Spinal cord (tissue), 10 donors: ENCODE results near the gene ZCCHC4. TPM values are rescaled to one million over a fixed set of nuclear protein-coding genes. Genes with fewer than 3 reads are reported as not detected.
A peak's percentile ranks its signal among the peaks of the same experiment; 100 is the strongest.

Experiments used
- DNase-seq, 6 donors: peaks; one replicate each; pipeline versions ENCODE4 v3.0.0 to v3.0.0-alpha.2; 2013 to 2015; ENCODE audit warnings: low spot score in 6 of 6, low read depth in 4 of 6
- H3K27ac ChIP-seq: one replicate; pipeline ENCODE4 v1.5.1; 2013; ENCODE audit warnings: low read depth, low read length, control low read depth
- H3K27me3 ChIP-seq: one replicate; pipeline ENCODE4 v1.6.1; 2013; ENCODE audit warnings: low read length; ENCODE audit not compliant: control insufficient read depth, insufficient read depth
- H3K36me3 ChIP-seq: one replicate; pipeline ENCODE4 v1.6.1; 2013; ENCODE audit warnings: low read length; ENCODE audit not compliant: control insufficient read depth, insufficient read depth
- H3K4me1 ChIP-seq: one replicate; pipeline ENCODE4 v1.6.1; 2013; ENCODE audit warnings: low read length; ENCODE audit not compliant: control insufficient read depth, insufficient read depth
- H3K4me3 ChIP-seq: one replicate; pipeline ENCODE4 v1.5.1; 2013; ENCODE audit warnings: low read depth, low read length, control low read depth
- H3K9me3 ChIP-seq: one replicate; pipeline ENCODE4 v1.6.1; 2013; ENCODE audit warnings: low read length; ENCODE audit not compliant: control insufficient read depth, insufficient read depth
- WGBS: methylation state at CpG from one replicate; pipeline ENCODE4 v1.1.5; 2013; ENCODE audit warnings: missing lambda C conversion rate; ENCODE audit not compliant: insufficient coverage; 5-methylcytosine and 5-hydroxymethylcytosine counted together
- polyA plus RNA-seq, 2 donors: library from polyadenylated mRNA; unstranded; fragments of 120-200 nt; gene quantifications; one replicate each; pipeline ENCODE4 v1.2.1, GENCODE V29; 2013; ENCODE audit not compliant: insufficient read length in 2 of 2
- total RNA-seq, 2 donors: library from RNA; depleted of rRNA in 1 of 2; stranded (reverse); fragments of 120-200 nt in 1 of 2; fragments of >200 nt in 1 of 2; gene quantifications; one replicate each; pipeline versions ENCODE4 v1.2.3 to v1.2.4, GENCODE V29; 2013 to 2014
- donor health status: healthy.

Gene ZCCHC4
- total and polyA plus RNA-seq, 4 donors = 9.2 to 17.9 (median 11.8) TPM

DNA sequence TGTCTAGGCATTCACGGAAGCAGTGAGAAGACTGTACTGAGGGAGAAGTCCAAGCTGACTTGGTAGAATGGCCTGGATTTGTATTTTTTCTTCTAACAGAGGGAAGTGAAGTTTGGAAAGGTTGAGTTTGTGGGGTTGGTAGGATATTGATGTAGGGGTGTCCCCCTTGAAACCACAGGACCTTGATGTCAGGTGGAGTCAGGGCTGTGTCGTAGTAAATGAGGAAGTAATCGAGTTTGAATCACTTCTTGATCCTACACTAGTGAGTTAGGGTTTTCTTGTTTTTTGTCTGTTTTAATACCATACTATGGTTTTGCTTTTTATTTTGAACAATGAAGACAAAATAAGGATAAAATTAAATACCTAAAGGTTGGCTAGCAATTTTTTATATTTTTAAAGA, 34.3 kb downstream of the ZCCHC4 start:
- no peak for DNase-seq
- WGBS = 94% methylated on average over 2 of the region's 3 CpGs
- H3K9me3 ChIP-seq = no peaks in the 10 kb centered on the region
- H3K4me3 ChIP-seq = no peak overlapping the region
- no peaks in the 10 kb centered on the region for H3K27me3 ChIP-seq
- H3K36me3 ChIP-seq = no peaks in the 10 kb centered on the region
- no peaks in the 10 kb centered on the region for H3K4me1 ChIP-seq
- H3K27ac ChIP-seq = no peak overlapping the region

DNA sequence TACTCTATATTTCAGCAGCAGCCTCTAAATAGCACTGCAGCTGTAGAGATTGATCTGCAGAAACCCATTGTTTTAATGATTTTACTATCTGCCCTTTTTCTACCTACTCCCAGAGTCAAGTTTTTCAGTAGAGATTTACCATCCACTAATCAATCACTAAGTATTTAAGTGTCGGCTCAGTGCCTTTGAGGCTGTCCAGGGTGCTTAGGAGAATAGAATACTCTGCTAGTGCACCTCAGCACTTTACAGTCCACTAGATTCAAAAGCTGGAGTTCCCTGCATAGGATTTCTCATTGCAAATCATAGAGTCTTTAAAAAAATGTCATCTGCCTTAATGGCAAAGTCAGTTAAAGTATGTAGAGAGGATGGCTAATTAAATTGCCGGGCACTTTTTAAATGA, 34.9 kb downstream of the ZCCHC4 start:
- no peaks in the 10 kb centered on the region for H3K4me1 ChIP-seq
- no peak overlapping the region for H3K27ac ChIP-seq
- no CpG with 5 or more reads among the region's 2 CpGs for WGBS
- no peak overlapping the region for H3K4me3 ChIP-seq
- H3K27me3 ChIP-seq = no peaks in the 10 kb centered on the region
- no peaks in the 10 kb centered on the region for H3K9me3 ChIP-seq
- peak in 1 of 6 donors; percentile 21 for DNase-seq
- no peaks in the 10 kb centered on the region for H3K36me3 ChIP-seq

- WGBS = no CpG with 5 or more reads among the region's 2 CpGs
- Histone ChIP-seq H3K4me3 (no peak overlapping the region), H3K4me1 (no peaks in the 10 kb centered on the region), H3K27me3 (no peaks in the 10 kb centered on the region), H3K9me3 (no peaks in the 10 kb centered on the region), H3K36me3 (no peaks in the 10 kb centered on the region), H3K27ac (no peak overlapping the region)
- no peak for DNase-seq
Observed at GRCh38 chr4:25347971-25348370, 35.4 kb downstream of the ZCCHC4 start.

DNA sequence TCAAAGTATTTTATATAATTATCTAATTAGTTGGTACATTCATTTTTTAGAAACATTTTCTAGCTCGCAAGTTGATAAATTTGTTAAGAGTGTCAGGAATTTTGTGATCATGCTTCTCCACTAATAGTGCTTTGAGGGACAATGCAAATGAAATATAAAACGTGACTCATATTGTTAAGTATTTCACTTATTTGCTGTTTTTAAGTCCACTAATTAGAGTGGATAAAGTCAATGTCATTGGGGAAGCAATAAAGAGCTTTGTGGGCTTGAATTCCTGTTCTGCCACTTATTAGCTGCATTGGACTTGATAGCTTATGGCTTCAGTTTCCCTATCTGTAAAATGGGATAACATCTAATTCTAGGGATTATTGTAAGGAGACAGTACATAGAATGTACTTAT, 38.0 kb downstream of the ZCCHC4 start:
- no CpG with 5 or more reads among the region's 2 CpGs for WGBS
- Histone ChIP-seq H3K4me1 (no peaks in the 10 kb centered on the region), H3K4me3 (no peak overlapping the region), H3K9me3 (no peaks in the 10 kb centered on the region), H3K27me3 (no peaks in the 10 kb centered on the region), H3K36me3 (no peaks in the 10 kb centered on the region), H3K27ac (no peak overlapping the region)
- no peak for DNase-seq

GRCh38 chr4:25351777-25352416, 39.3 kb downstream of the ZCCHC4 start:
- no peaks in the 10 kb centered on the region for H3K27me3 ChIP-seq
- H3K9me3 ChIP-seq = no peaks in the 10 kb centered on the region
- H3K27ac ChIP-seq = no peak overlapping the region
- no peaks in the 10 kb centered on the region for H3K36me3 ChIP-seq
- no peak overlapping the region for H3K4me3 ChIP-seq
- H3K4me1 ChIP-seq = no peaks in the 10 kb centered on the region
- no peak for DNase-seq
- WGBS = no CpG with 5 or more reads among the region's 4 CpGs

DNA sequence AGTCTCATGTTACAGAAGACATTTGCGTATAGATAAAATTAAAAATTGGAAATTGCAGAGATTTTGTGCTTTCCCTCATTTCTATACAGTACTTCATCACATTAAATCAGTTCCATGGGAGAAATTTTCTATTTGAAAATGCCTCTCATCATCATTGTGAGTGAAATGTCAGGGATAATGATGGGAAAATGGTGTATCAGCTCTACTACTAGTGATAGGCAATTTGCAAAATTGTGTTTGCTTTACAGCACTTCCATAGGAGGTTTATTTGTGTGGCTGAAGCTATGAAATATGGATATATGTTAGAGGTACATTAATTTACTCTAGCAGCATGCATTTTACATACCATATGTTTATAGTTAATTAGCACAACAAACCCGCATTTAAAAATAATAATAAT, 43.5 kb downstream of the ZCCHC4 start:
- DNase-seq = no peak
- no peaks in the 10 kb centered on the region for H3K27me3 ChIP-seq
- no peaks in the 10 kb centered on the region for H3K36me3 ChIP-seq
- 100% methylated on average over 1 of the region's 2 CpGs for WGBS
- H3K27ac ChIP-seq = no peak overlapping the region
- no peak overlapping the region for H3K4me3 ChIP-seq
- no peaks in the 10 kb centered on the region for H3K9me3 ChIP-seq
- H3K4me1 ChIP-seq = no peaks in the 10 kb centered on the region

GRCh38 chr4:25358515-25359275, 46.1 kb downstream of the ZCCHC4 start:
- H3K4me3 ChIP-seq = no peak overlapping the region
- no peak overlapping the region for H3K27ac ChIP-seq
- 96% methylated on average over 14 of the region's 14 CpGs for WGBS
- H3K4me1 ChIP-seq = no peaks in the 10 kb centered on the region
- H3K36me3 ChIP-seq = no peaks in the 10 kb centered on the region
- H3K27me3 ChIP-seq = no peaks in the 10 kb centered on the region
- no peak for DNase-seq
- H3K9me3 ChIP-seq = no peaks in the 10 kb centered on the region

DNA sequence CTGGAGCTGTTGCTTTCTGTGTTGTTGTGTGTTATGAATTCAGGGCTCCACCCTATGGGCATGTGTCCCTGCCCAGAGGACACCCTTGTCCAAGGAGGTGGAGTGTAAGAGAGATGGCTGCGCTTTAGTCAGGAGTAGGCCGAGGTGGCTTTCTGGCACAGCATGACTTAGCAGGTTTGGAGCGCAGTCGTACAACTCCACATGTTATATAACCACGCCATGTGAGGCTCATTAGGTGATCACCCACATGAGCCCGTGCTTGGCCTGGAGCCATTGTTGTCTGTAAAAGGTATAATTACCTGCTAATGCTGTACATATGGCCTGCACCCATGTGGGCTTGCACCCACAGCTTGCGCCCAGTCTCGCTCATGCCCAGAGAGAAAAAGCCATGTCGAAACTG, 48.7 kb downstream of the ZCCHC4 start:
- Histone ChIP-seq H3K9me3 (no peaks in the 10 kb centered on the region), H3K4me1 (no peaks in the 10 kb centered on the region), H3K27me3 (no peaks in the 10 kb centered on the region), H3K4me3 (no peak overlapping the region), H3K36me3 (no peaks in the 10 kb centered on the region), H3K27ac (no peak overlapping the region)
- no peak for DNase-seq
- WGBS = 100% methylated on average over 3 of the region's 9 CpGs

GRCh38 chr4:25367004-25367621, 54.5 kb downstream of the ZCCHC4 start:
- no CpG with 5 or more reads among the region's 2 CpGs for WGBS

GRCh38 chr4:25367877-25368276, 55.3 kb downstream of the ZCCHC4 start:
- no peak overlapping the region for H3K27ac ChIP-seq
- DNase-seq = no peak
- H3K9me3 ChIP-seq = no peaks in the 10 kb centered on the region
- no peaks in the 10 kb centered on the region for H3K4me1 ChIP-seq
- H3K27me3 ChIP-seq = no peaks in the 10 kb centered on the region
- H3K4me3 ChIP-seq = no peak overlapping the region
- peaks cover 3% of the 10 kb centered on the region for H3K36me3 ChIP-seq

More at GRCh38 chr4:25367004-25367621, 54.5 kb downstream of the ZCCHC4 start:
- no peak overlapping the region for H3K4me3 ChIP-seq
- peak in 5 of 6 donors; percentile 24 to 90 (median 61) for DNase-seq
- H3K4me1 ChIP-seq = no peaks in the 10 kb centered on the region
- no peak overlapping the region for H3K27ac ChIP-seq
- H3K9me3 ChIP-seq = no peaks in the 10 kb centered on the region
- H3K36me3 ChIP-seq = peaks cover 3% of the 10 kb centered on the region
- H3K27me3 ChIP-seq = no peaks in the 10 kb centered on the region
